HG02642 (cell line): Measurements from ENCODE around the gene TTC39C.
"Not testable (repeated sequence)": the region's sequence is repeated elsewhere in the genome, so short reads cannot be mapped to it uniquely, and the experiment has no call there.

Source experiments
- ATAC-seq: cut with Tn5 transposase; IDR thresholded peaks from one replicate; pipeline ENCODE4 v1.9.1; 2021; ENCODE audit warnings: mild to moderate bottlenecking; ENCODE audit not compliant: unreplicated experiment, poor library complexity

Gene TTC39C

GRCh38 chr18:24118750-24119577, 104.4 kb downstream of the TTC39C start:
- peak; percentile 75 for ATAC-seq

DNA sequence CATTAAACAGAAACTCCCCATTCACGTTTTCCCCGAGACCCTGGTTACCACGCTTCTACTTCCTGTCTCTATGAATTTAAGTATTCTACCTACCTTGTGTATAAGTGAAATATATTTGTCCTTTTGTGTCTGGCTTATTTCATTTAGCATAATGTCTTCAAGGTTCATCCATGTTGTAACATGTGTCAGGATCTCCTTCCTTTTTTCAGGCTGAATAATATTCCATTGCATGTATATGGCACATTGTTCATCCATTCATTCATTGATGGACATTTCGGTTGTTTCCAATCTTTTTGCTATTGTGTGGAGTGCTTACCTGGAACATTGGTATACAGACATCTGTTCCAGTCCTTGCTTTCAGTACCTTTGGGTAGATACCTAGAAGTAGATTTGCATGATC, 106.1 kb downstream of the TTC39C start:
- ATAC-seq, result no peak

GRCh38 chr18:24121625-24122024, 107.1 kb downstream of the TTC39C start:
- no peak for ATAC-seq

GRCh38 chr18:24126155-24126961, 111.8 kb downstream of the TTC39C start:
- no peak for ATAC-seq

GRCh38 chr18:24127735-24128134, 113.2 kb downstream of the TTC39C start:
- ATAC-seq, result no peak

DNA sequence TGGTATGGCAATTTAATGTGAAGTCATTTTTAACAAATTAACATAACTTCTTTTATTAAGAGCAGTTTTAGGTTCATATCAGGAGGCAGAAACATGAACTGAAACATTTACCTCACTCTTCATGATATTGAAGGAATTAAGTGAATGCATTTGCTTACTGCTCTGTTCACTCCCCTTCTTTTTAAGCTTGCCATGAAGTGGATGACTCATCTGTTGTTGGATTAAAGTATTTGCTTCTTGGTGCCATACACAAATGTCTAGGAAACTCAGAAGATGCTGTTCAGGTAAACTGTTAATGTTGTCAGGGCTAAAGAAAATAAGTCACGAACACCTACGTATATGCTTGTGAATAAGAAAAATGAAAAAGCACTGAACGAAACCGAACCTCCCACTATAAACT, 114.1 kb downstream of the TTC39C start:
- no peak for ATAC-seq

DNA sequence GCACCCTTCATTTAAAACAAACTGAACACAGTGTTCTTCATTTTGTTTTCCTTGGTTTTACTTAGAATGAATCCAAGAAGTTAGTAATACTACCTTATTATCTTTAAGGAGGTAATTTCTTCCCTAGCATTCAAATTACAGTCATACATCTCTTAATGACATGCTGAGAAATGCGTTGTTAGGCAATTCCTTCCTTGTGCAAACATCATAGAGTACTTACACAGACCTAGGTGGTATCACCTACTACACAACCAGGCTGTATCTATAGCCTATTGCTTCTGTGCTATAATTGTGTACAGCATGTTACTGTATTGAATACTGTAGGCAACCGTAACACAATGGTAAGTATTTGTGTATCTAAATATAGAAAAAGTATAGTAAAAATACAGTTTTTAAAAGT, 115.9 kb downstream of the TTC39C start:
- no peak for ATAC-seq

DNA sequence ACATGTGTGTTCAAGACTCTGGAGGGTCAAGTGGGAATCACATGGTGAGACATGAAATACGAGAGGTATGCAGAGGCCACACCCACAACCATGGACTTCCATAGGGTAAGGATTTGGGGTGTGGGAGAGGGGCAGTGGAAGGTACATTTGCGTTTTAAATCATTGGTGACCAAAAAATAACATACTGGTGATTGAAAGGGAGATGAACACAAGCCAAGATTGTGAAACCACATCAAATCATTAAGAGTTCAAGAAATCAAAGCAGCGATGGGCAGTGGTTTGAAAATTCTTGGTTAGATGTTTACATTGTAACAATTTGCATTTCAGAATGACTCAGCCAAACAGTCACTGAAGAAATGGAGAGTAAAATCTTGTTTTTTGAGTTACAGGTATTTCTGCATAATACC, 122.4 kb downstream of the TTC39C start:
- no peak for ATAC-seq

GRCh38 chr18:24138409-24138788, 123.8 kb downstream of the TTC39C start:
- ATAC-seq, result peak; percentile 4

GRCh38 chr18:24138789-24139616, 124.4 kb downstream of the TTC39C start, which contains the start of gene CABYR:
Gene CABYR (plus strand): TSS chr18:24139062. CDS start chr18:24143115, 4,053 bp downstream.
- peak; percentile 97 for ATAC-seq

DNA sequence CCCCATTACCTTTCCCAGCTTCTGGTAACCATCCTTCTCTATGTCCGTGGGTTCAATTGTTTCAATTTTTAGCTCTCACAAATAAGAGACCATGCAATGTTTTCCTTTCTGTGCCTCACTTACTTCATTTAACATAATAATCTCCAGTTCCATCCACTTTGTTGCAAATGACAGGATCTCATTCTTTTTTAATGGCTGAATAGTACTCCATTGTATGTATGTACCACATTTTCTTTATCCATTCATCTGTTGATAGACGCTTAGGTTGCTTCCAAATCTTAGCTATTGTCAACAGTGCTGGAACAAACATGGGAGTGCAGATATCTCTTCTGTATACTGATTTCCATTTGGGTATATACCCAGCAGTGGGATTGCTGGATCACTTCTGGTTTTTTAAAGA, 126.1 kb downstream of the TTC39C start:
- ATAC-seq, result no peak

- no peak for ATAC-seq
Measured at GRCh38 chr18:24142376-24142775, 127.8 kb downstream of the TTC39C start.

DNA sequence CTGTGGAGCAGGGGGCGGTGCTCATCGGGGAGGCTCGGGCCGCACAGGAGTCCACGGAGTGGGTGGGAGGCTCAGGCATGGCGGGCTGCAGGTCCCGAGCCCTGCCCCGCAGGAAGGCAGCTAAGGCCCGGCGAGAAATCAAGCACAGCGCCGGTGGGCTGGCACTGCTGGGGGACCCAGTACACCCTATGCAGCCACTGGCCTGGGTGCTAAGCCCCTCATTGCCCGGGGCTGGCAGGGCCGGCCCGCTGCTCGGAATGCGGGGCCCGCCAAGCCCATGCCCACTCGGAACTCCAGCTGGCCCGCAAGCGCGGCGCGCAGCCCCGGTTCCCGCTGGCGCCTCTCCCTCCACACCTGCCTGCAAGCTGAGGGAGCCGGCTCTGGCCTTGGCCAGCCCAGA, 135.0 kb downstream of the TTC39C start:
- ATAC-seq, result not testable (repeated sequence)

DNA sequence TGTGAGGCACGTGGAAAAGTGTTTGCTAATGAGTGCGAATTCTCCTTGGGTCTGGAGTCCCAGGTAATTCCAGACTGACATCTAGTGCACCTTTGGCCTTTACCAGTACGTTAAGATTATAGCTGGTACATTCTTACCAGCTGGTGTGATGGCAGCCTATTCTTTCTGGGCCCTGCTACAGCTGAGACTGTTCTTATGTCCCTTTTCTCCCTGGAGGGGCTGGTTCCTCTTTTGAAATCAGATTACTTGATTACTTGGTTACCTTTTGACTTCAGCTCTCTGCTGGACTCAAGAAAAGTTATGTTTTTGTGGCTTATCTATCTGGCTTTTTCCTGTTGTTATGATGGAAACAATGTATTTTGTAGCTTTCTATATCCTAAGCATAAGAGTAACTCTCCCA, 138.8 kb downstream of the TTC39C start:
- ATAC-seq, result no peak

- ATAC-seq, result no peak
Measured at GRCh38 chr18:24157855-24158254, 143.3 kb downstream of the TTC39C start.

GRCh38 chr18:24160086-24160485, 145.5 kb downstream of the TTC39C start:
- ATAC-seq, result no peak

DNA sequence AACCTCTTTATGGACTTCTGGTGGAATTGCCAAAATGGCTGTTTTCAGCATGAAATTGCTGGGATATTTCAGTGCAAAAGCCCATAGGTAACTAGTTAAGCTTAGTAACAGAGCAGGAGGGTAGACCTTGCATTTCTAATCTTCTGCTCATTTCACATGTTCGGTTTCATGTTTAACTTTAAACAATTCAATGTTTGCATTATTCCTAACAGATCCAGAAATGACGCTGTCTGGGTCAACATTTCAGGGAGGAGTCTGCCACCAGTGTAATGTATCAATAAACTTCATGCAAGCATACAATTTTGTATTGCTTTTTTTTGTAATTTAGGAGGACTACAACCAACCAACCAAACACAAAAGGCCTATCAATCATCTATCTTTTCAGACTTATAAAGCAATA, 146.8 kb downstream of the TTC39C start:
- no peak for ATAC-seq

- ATAC-seq, result no peak
Measured at GRCh38 chr18:24168496-24168895, 153.9 kb downstream of the TTC39C start.

GRCh38 chr18:24170360-24170759, 155.8 kb downstream of the TTC39C start:
- ATAC-seq, result no peak

- no peak for ATAC-seq
Measured at GRCh38 chr18:24173997-24174396, 159.4 kb downstream of the TTC39C start.
